ENCODE measurements around the gene UBE2E3. TPM values are rescaled to one million over a fixed set of nuclear protein-coding genes. Genes with fewer than 3 reads are reported as not detected.

Gene UBE2E3
- total and polyA plus RNA-seq, 2 experiments from 2014 or later = 111 to 112 TPM

DNA sequence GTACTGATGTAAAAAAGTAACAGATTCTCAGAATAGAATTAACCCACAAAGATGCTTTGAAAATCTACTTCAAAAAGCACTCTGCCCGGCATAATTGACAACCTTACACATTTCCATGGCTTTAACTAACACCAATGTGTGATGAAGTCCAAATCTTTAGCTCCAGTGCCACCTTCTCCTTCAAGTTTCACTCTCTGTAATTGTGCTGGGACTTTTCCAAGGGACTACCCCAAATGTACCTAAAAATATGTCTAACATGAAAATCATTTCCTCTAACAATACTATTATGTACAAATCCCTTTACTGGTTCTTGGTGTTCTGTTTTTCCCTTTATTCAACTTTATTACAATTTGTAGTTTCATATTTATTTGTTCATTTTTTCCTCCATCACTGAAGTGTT lies 20.6 kb upstream of the UBE2E3 start (continued):
- TF ChIP-seq, protein P1, sequence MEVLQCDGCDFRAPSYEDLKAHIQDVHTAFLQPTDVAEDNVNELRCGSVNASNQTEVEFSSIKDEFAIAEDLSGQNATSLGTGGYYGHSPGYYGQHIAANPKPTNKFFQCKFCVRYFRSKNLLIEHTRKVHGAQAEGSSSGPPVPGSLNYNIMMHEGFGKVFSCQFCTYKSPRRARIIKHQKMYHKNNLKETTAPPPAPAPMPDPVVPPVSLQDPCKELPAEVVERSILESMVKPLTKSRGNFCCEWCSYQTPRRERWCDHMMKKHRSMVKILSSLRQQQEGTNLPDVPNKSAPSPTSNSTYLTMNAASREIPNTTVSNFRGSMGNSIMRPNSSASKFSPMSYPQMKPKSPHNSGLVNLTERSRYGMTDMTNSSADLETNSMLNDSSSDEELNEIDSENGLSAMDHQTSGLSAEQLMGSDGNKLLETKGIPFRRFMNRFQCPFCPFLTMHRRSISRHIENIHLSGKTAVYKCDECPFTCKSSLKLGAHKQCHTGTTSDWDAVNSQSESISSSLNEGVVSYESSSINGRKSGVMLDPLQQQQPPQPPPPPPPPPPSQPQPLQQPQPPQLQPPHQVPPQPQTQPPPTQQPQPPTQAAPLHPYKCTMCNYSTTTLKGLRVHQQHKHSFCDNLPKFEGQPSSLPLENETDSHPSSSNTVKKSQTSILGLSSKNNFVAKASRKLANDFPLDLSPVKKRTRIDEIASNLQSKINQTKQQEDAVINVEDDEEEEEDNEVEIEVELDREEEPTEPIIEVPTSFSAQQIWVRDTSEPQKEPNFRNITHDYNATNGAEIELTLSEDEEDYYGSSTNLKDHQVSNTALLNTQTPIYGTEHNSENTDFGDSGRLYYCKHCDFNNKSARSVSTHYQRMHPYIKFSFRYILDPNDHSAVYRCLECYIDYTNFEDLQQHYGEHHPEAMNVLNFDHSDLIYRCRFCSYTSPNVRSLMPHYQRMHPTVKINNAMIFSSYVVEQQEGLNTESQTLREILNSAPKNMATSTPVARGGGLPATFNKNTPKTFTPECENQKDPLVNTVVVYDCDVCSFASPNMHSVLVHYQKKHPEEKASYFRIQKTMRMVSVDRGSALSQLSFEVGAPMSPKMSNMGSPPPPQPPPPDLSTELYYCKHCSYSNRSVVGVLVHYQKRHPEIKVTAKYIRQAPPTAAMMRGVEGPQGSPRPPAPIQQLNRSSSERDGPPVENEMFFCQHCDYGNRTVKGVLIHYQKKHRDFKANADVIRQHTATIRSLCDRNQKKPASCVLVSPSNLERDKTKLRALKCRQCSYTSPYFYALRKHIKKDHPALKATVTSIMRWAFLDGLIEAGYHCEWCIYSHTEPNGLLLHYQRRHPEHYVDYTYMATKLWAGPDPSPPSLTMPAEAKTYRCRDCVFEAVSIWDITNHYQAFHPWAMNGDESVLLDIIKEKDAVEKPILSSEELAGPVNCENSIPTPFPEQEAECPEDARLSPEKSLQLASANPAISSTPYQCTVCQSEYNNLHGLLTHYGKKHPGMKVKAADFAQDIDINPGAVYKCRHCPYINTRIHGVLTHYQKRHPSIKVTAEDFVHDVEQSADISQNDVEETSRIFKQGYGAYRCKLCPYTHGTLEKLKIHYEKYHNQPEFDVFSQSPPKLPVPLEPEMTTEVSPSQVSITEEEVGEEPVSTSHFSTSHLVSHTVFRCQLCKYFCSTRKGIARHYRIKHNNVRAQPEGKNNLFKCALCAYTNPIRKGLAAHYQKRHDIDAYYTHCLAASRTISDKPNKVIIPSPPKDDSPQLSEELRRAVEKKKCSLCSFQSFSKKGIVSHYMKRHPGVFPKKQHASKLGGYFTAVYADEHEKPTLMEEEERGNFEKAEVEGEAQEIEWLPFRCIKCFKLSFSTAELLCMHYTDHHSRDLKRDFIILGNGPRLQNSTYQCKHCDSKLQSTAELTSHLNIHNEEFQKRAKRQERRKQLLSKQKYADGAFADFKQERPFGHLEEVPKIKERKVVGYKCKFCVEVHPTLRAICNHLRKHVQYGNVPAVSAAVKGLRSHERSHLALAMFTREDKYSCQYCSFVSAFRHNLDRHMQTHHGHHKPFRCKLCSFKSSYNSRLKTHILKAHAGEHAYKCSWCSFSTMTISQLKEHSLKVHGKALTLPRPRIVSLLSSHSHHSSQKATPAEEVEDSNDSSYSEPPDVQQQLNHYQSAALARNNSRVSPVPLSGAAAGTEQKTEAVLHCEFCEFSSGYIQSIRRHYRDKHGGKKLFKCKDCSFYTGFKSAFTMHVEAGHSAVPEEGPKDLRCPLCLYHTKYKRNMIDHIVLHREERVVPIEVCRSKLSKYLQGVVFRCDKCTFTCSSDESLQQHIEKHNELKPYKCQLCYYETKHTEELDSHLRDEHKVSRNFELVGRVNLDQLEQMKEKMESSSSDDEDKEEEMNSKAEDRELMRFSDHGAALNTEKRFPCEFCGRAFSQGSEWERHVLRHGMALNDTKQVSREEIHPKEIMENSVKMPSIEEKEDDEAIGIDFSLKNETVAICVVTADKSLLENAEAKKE (CRISPR knock-in tag; IDR thresholded peaks at IDR 0.05) = no peak
- TF ChIP-seq EZH2phosphoT487 (IDR thresholded peaks at IDR 0.05; ENCODE audit: unreplicated experiment) (no peak), CREB1 (CRISPR knock-in tag; IDR thresholded peaks at IDR 0.05; ENCODE audit: low read depth) (no peak), POLR2AphosphoS5 (IDR thresholded peaks at IDR 0.05; ENCODE audit: low read depth) (no peak)

DNA sequence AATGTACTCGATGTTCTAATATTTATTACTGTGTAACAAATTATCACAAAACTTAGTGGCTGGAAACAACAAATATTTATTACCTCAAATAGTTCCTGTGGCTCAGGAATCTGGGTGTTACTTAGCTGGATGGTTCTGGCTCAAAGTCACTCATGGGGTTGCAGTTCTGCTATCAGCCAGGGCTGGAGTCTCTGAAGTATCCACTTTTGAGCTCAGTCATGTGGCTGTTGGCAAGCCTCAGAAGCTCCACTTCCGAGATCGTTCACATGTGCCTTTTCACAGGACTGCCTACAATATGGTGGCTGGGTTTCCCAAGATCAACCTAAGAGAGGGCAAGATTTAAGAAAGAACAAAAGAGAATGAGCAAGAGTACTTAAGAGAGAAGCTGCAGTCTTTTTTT lies 19.4 kb upstream of the UBE2E3 start:
- Mint-ChIP-seq H3K36me3 (ENCODE audit: low read depth) (no peaks in the 10 kb centered on the region), H3K27ac (0 out of 2 replicates have a peak overlapping the region, but pooled peaks have one; percentile 33), H3K4me3 (no peak overlapping the region), H3K9me3 (no peaks in the 10 kb centered on the region), H3K4me1 (no peaks in the 10 kb centered on the region), H3K27me3 (ENCODE audit: insufficient read depth, low read depth, poor library complexity) (no peaks in the 10 kb centered on the region)
- Histone ChIP-seq H3K9me2 (ENCODE audit: insufficient read depth) (no peaks in the 10 kb centered on the region), H2AFZ (peak overlapping the region; percentile 28; the same call in 1 of the 2 replicates), H3K4me1 (ENCODE audit: insufficient read depth) (no peaks in the 10 kb centered on the region), H3K4me2 (no peak overlapping the region), H3F3A (replicated peaks; ENCODE audit: low read depth) (no peaks in the 10 kb centered on the region), H3K4me3 (no peak overlapping the region), H4K20me1 (replicated peaks; ENCODE audit: insufficient read depth) (no peaks in the 10 kb centered on the region), H3K27ac (ENCODE audit: low read depth) (no peak overlapping the region), H3K36me3 (ENCODE audit: insufficient read depth) (no peaks in the 10 kb centered on the region), H3K27me3 (ENCODE audit: insufficient read depth) (no peaks in the 10 kb centered on the region), H3K79me2 (replicated peaks; ENCODE audit: insufficient read depth) (no peaks in the 10 kb centered on the region)
- no peak for ATAC-seq
- DNase-seq (ENCODE audit: low spot score) = no peak
- TF ChIP-seq ZNF114 (CRISPR knock-in tag; IDR thresholded peaks at IDR 0.05) = no peak
- TF ChIP-seq, protein P2, sequence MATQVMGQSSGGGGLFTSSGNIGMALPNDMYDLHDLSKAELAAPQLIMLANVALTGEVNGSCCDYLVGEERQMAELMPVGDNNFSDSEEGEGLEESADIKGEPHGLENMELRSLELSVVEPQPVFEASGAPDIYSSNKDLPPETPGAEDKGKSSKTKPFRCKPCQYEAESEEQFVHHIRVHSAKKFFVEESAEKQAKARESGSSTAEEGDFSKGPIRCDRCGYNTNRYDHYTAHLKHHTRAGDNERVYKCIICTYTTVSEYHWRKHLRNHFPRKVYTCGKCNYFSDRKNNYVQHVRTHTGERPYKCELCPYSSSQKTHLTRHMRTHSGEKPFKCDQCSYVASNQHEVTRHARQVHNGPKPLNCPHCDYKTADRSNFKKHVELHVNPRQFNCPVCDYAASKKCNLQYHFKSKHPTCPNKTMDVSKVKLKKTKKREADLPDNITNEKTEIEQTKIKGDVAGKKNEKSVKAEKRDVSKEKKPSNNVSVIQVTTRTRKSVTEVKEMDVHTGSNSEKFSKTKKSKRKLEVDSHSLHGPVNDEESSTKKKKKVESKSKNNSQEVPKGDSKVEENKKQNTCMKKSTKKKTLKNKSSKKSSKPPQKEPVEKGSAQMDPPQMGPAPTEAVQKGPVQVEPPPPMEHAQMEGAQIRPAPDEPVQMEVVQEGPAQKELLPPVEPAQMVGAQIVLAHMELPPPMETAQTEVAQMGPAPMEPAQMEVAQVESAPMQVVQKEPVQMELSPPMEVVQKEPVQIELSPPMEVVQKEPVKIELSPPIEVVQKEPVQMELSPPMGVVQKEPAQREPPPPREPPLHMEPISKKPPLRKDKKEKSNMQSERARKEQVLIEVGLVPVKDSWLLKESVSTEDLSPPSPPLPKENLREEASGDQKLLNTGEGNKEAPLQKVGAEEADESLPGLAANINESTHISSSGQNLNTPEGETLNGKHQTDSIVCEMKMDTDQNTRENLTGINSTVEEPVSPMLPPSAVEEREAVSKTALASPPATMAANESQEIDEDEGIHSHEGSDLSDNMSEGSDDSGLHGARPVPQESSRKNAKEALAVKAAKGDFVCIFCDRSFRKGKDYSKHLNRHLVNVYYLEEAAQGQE (IDR thresholded peaks at IDR 0.05; ENCODE audit: unreplicated experiment) = no peak
- TF ChIP-seq, protein P1 (CRISPR knock-in tag; IDR thresholded peaks at IDR 0.05) = no peak

Measured in GM23338 (cell line).